ENCODE data around the gene UTP25.
"Not testable (repeated sequence)": the region's sequence is repeated elsewhere in the genome, so short reads cannot be mapped to it uniquely, and the experiment has no call there.

The UTP25 gene, protein sequence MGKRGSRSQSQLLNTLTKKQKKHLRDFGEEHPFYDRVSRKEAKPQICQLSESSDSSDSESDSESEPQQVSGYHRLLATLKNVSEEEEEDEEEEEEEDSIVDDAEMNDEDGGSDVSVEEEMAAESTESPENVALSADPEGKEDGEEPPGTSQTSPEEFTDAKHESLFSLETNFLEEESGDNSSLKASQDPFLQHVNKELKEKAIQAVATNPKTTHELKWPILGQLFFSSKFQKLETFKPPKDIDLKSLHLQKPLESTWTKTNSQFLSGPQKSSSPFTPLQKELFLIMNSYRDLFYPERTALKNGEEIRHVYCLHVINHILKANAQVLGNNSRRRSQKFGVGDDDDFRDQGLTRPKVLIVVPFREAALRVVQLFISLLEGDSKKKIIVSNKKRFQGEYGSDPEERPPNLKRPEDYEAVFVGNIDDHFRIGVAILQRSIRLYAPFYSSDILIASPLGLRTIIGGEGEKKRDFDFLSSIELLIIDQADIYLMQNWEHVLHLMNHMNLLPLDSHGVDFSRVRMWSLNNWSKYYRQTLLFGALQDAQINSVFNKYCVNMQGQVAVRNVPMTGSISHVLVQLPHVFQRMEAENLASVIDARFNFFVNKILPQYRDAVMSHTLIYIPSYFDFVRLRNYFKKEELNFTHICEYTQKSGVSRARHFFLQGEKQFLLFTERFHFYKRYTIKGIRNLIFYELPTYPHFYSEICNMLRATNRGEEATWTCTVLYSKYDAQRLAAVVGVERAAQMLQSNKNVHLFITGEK

DNA sequence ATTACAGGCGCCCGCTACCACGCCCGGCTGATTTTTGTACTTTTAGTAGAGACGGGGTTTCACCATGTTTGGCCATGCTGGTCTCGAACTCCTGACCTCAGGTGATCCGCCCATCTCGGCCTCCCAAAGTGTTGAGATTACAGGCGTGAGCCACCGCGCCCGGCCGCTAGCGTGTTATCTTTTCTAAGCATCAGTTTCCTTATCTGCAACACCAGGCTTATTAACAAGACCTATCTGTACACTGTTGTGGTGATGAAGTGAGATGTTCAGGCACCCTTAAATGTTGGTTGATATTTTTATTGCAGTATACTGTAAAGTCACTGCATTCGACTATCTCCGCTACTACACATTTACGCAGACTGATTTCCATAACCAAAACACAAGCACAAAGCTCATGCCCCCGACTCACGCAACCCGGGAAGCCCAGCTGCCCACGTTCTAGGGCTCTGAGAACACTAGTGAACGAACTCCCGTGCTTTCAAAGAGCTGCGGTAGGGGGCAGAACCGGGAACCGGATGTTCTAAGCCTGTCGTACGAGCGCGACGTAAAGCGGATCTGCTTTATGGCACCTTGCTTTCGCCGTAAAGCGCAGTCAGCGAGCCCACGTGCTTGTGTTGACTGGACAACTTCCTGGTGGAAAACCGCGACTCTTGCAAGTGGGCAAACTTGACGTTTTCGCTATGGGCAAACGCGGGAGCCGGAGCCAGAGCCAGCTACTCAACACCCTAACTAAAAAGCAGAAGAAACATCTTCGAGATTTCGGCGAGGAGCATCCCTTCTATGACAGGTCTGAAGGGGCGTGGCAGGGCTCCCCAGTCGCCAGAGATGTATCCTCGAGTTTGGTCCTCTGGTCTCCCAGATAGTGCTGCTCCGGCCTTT lies at the start of gene UTP25:
TSS of gene UTP25 (plus strand) at position 589 of the 879 bp plus-strand sequence. CDS start at position 681, 92 bp downstream.
- DNase-seq (ENCODE audit: low read depth in 2 of 3, low spot score in 1 of 3) = peak; percentile 86 to 96 (median 89)

DNA sequence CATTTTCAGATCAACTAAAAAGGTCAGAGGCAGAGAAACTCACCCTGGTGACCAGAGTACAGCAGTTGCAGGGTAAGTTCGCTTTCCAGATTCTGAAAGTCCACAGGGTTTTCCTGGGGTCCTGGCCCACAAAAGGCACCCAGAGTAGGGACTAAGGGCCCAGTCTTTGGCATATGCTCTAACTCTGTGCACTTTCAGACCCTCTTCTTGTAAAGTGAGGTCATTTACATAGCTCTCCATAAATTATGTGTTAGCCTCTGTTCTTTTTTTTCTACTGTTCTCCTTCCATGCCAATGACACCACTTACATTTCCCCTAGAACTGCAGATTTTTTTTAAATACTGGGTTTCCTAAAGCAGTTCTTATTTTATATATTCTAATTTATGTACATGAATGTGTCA lies 49.7 kb upstream of the UTP25 start:
- no peak for DNase-seq (ENCODE audit: low read depth in 2 of 3, low spot score in 1 of 3)

DNA sequence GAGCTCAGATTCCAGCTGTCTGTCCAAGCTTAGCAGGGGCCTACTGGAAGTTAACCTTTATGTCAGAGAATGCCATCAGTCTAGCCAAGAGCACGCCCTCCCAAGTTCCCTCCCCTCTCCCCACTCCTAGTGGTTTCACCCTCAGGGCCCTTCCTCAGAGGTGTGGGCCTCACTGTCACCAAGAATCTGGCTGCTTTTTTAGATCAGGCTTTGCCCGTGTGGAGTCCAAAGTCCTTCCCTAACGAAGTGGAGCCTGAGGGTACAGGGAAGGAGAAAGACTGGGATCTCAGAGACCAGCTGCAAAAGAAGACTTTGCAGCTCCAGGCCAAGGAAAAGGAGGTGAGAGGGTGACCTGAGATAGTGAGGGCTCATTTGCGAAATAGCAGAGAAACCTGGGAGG lies 47.5 kb upstream of the UTP25 start:
- no peak for DNase-seq (ENCODE audit: low read depth in 2 of 3, low spot score in 1 of 3)

DNA sequence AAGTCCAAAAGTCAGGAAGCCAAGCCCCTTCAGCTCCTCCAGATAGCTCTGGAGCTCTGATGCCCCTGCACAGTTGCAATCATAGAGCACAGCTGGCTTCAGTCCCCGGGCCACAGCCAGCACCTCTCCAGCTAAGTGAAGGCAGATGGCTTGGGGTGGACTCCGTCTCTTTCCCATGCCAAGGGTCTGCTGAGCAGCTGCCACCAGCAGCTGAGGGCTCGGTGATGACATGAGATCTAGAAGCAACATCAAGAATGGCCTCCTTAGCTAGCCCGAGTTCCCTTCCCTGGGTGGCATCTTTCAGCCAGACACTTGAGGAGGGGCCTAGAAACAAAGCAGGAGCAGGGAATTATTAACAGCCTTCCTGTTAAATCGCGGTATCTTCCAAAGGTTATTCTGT lies 44.4 kb upstream of the UTP25 start:
- no peak for DNase-seq (ENCODE audit: low read depth in 2 of 3, low spot score in 1 of 3)

DNA sequence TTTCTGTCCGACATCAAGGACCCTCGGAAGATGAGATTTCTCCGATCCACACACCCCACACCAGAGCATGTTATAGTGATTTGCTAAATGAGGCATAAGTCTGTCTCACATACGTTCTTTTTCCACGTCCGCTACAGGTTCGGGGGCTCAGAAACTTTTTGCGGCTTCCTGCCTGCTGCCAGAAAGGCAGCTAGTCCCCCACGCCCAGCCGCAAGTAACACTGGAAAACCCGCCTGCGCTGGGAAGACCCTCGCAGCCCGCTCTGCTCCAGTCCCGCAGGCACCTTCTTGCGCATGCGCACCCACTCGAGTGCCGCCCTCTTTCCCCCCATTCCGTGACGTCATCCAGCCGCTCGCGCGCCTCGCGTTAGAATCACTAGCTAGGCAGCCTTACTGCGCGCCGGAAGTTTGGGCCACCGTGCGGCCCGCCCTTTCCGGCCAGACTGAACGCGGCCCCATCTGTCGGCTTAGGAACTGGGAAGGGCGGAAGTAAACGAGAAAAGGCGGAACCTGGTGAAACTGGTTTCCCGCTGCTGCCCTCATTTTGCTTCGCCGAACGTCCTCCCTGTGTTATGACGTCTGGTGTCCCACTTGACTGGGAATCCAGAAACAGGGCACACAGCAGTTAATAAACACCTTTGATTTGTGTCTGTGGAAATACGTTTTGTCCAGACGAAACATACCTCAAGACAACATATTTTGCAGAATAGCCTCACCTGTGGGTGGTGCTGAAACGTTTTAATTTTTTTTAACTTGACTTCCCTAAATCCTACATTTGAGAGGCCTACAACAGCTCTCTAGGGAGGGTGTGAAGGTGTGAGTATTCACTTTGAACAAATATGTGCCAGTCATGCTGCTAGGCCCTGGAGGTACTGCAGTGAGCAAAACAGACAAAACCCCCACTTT lies 43.3 kb upstream of the UTP25 start, which contains the start of gene C1orf74:
TSS of gene C1orf74 (minus strand) at position 295 of the 905 bp plus-strand sequence. CDS start 925 bp downstream, outside the sequence.
- peak; percentile 99 for DNase-seq (ENCODE audit: low read depth in 2 of 3, low spot score in 1 of 3)

DNA sequence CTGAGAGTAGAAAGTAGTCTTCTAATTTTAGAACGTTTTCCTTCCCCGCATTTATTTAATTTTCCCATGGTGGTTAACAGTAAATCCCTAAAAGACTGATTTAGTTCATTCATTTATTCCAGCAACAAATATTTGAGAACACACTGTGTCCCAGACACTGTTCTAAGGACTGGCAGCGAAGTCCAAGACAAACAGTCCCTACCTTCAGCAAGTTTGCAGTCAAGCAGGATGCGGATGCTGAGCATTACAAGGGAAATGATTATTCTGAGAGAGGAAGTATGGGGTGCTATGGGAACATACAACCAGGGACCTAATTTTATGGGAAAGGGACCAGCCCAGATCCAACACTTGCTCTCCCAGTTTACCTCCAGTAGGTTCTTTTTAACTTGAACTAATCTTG lies 42.2 kb upstream of the UTP25 start:
- no peak for DNase-seq (ENCODE audit: low read depth in 2 of 3, low spot score in 1 of 3)

DNA sequence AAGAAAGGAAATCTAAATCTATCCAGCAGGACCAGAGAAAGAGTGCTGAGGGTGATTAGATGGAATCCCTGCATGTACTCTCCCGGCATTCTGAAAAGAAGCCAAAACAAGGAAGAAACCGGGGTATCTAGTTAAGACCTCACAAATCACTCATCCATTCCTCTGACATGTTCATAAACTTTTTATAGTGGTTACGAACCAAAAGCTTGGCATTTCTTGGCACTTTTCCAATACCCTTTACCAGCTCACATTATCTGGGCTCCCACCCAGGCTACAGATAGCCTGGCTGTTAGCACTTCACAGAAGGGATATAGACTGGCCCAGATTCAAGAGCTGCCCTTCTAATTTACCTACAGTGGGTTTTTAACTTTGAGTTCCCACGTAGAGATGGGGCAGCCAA lies 41.6 kb upstream of the UTP25 start:
- DNase-seq (ENCODE audit: low read depth in 2 of 3, low spot score in 1 of 3) = no peak

DNA sequence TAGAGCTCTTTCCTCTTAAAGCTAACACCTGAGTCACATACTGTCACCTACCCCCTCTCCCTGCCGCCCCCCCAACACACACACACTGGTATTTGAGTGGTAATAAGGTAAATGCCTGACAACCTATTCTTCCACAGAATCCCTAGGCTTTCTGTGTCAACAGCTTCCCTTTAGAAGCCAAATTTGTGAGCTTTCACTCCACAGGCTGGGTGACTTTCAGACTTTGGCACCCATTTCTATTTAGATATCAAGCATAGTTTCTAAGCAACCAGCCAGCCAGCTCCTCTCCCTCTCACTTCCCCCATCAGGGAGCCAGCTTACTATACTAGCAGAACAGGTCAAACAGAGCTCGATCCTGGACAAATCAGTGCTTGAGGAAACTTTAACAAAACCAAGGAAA lies 40.2 kb upstream of the UTP25 start:
- no peak for DNase-seq (ENCODE audit: low read depth in 2 of 3, low spot score in 1 of 3)

DNA sequence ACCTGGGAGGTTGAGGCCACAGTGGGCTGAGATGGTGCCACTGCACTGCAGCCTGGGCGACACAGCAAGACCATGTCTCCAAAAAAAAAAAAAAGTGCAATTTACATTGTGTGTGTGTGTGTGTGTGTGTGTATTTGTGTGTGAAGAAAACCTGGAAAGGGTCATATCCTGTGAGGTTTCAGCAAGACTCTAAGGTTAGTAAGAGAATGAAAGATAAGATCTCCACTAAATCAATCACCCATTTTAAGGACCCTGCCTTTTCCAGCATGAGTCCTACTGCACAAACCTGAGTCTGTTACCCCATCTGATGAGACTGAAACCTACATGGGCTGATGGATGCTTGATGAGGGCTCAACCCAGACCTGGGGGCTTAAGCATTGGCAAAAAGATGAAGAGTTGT lies 38.5 kb upstream of the UTP25 start:
- no peak for DNase-seq (ENCODE audit: low read depth in 2 of 3, low spot score in 1 of 3)

DNA sequence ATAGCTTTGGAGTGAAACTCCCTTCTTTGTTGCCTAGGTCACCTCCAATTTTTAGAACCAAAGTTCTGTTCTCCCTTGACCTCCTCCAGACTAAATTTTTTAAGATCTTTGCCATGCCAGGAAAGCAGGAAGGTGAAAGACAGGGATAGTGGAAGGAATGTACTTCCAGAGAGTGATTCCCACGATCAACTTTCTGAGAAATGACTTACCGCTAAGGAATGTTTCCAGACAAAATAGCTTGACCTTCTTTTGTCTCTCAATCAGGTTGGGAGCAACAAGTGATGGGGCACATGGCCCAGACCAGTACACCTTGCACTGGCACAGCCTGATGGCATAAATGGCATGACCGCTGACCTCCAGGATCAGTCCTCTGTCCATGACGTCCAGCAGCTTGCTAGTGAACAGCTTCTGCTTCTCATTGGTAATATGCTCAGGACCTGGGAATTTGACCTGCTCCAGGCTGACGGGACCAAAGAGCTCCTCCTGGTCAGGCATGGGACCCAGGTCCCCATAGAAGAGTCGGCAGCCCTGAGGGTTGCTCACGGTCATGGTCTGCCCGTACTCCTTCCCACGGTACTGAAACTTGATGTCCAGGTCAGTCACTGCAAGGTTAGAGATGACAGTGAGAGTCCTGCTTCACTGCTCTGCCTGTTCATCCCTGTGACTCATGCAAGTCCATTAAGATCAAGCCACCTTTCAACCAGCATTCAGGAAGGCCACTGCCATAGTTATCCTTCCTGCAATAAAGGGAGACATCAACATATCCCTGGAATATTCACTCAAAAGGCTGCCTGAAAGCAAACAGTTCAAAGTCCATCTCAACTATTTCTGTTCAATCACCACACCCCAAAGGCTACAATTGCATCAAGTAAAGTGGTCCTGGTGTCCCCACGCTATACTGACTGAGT lies 37.2 kb upstream of the UTP25 start:
- no peak for DNase-seq (ENCODE audit: low read depth in 2 of 3, low spot score in 1 of 3)

DNA sequence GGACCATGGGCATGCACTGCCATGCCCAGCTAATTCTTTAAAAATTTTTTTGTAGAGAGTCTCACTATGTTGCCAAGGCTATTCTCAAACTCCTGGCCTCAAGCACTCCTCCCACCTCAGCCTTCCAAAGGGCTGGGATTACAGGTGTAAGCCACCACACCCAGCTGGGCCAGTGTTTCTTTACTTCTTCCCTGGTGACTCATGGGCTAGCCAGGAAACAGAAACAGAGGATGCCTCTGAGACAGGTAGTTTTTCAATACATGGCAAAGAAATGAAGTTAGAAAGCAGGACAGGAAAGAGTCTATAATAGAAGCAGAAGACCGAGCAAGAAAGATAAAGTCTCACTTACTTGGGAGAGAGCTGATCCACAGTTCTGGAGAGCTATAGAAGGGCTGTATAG lies 35.9 kb upstream of the UTP25 start:
- DNase-seq (ENCODE audit: low read depth in 2 of 3, low spot score in 1 of 3) = no peak

DNA sequence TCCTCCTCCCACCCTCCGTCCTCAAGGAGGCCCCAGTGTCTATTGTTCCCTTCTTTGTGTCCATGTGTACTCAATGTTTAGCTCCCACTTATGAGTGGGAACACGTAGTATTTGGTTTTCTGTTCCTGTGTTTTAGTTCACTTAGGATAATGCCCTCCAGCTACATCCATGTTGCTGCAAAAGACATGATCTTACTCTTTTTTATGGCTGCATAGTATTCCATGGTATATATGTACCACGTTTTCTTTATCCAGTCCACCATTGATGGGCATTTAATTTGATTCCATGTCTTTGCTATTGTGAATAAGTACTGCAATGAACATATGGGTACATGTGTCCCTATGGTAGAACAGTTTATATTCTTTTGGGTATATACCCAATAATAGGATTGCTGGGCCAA lies 34.1 kb upstream of the UTP25 start:
- DNase-seq (ENCODE audit: low read depth in 2 of 3, low spot score in 1 of 3) = not testable (repeated sequence)

DNA sequence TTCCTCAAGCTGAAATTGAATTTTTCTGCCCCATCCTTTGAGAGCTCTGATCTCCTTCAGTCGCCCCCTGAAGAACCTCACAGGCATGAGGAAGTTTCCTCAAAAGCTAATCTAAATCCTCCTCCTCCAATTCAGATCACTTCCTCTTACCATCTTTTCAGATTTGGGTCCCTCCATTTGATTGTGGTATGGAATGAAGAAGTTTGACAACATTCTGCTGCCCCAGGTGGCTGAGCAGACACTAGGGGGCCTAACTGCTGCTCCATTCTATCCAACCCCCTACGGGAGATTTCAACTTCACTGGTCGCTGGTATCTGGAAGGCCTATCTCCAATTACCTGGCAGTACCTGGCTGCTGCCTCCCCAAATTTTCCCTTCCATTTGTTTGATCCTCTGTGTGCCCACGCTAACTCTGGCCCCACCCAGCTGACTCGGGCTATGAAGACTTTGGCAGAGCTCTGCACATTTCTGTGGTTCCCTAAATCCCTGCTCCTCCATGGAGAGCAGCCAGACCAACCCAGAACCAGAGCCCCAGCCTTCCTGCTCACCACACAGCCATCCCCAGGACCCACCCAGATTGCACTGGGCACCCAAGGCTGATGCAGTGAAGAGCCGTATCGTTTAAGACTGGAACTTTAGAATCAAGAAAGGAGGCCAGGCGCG lies 29.7 kb upstream of the UTP25 start:
- DNase-seq (ENCODE audit: low read depth in 2 of 3, low spot score in 1 of 3) = no peak

DNA sequence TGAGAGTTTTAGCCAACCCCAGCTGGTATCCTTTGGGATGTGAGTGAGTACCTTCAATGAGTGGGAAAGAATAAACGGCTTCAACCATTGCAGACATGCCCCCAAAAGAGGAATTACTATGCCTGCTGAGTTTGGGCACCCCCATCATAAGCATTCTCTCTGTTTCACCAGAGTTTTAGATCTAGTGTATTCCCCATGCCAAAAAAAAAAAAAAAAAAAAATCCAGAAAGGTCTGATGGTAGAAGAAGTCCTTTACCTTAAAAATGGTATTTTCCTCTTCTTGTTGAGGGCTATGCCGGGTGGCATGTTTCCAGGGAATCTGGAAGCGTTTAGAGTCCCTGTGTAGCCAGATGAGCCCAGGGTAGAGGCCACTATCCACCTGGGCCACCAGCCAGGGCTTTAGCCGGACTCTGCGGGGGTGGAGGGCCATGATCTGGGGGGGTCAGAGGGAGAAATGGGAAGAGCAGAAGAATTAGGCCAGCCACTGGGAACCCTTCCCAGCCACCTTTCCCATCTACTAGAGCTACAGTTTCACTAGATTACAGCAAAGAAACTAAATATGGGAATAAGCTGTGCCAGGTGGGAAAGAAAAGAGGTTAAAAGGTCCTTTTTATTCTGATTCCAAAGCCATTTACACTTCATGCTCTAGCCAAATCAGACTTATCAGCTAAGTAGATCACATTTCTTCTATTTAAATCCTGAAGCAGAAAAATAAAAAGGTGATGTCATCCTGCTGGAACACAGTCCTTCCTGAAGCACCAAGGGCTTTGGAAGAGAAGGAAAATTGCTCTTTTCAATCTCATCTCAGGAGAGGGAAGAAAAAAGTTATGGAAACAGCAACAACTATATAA lies 26.6 kb upstream of the UTP25 start:
- no peak for DNase-seq (ENCODE audit: low read depth in 2 of 3, low spot score in 1 of 3)

DNA sequence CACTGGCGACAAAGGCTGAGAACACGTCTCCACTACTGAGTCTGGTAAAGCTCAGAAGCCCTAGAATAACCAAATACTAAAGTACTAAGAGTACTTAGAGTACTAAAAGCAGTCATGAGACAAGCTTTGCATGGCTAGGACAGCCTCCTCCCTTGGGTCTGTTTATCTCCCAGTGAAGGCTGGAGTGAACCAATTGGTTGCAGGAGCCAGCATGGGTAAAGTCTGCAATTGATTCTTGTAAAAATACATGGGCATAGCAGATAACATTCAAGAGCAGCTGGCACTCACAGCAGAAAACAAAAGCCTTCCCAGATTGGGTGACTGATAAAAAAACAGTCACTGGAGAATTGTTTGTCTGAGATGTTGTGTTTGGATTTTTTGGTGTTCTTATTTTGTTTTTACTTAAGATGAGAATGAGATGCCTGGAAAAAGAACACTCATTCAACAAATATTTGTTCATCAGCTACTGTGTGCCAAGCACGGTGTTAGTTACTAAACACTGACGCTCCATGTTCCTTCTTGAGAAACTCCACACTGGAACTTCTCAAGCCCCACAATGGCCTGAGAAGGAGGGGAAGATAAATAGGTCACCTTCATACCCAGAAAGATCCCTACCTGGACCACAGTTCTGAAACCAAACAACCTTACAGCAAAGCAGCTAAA lies 25.5 kb upstream of the UTP25 start:
- no peak for DNase-seq (ENCODE audit: low read depth in 2 of 3, low spot score in 1 of 3)

DNA sequence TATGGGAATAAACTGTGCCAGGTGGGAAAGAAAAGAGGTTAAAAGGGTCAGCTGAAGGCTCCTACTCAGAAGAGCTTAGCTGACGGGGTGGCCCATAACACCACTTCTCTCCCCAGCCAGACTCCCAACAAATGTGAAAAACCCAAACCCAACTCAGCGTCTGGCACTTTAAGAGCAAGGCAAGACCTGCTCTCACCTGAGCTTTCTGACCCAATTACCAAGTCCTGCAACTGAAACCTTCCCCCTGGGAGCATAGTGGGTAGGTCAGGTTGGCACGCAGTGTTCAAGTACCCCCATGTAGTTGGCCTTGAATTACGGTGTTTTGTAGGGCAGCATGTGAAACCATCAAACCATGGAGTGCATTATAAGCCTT lies 25.0 kb upstream of the UTP25 start:
- DNase-seq (ENCODE audit: low read depth in 2 of 3, low spot score in 1 of 3) = no peak

DNA sequence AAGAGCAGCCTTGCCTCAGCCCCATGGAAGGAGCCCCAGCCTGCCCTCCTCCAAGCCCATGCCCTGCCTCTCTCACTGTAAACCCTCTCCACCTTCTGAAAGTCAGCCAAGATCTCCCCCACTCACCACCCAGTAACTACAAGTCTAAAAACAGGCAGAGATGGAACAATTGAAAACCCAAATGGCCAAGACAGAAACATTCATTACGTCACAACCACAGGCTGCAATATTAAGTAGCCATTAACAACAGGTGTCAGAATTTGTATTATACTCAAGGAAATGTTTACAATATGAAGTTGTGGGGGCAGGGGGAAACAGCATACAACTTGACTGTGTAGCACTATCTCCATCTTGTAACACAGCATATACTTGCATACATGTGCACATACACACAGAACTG lies 24.2 kb upstream of the UTP25 start:
- DNase-seq (ENCODE audit: low read depth in 2 of 3, low spot score in 1 of 3) = no peak

Measured in stimulated activated CD4-positive, alpha-beta T cell treated with anti-CD3 and anti-CD28 coated beads, Interleukin-12 subunit alpha, Interleukin-12 subunit beta, amount 100 ng/mL, for 48 hours (primary cell).